NCI-H1105 (cell line): ENCODE measurements around the gene ZSCAN26.
"Not testable (repeated sequence)": the region's sequence is repeated elsewhere in the genome, so short reads cannot be mapped to it uniquely, and the experiment has no call there.

Experiments used
- DNase-seq: peaks from one replicate; lab custom pipeline; 2025; lab: John Stamatoyannopoulos, UW

The ZSCAN26 gene

GRCh38 chr6:28257042-28257441, 9.9 kb upstream of the ZSCAN26 start:
- no peak for DNase-seq

GRCh38 chr6:28258877-28259777, 7.8 kb upstream of the ZSCAN26 start, which contains the start of gene NKAPL:
Gene NKAPL (plus strand): TSS chr6:28259297. CDS start chr6:28259372, 75 bp downstream.
- no peak for DNase-seq

GRCh38 chr6:28263922-28264321, 3.0 kb upstream of the ZSCAN26 start:
- DNase-seq: no peak

- no peak for DNase-seq
Measured at GRCh38 chr6:28264834-28265401, 2.0 kb upstream of the ZSCAN26 start.

- no peak for DNase-seq
Measured at GRCh38 chr6:28266563-28266961, 381 bp upstream of the ZSCAN26 start.

GRCh38 chr6:28267695-28268059, 734 bp downstream of the ZSCAN26 start:
- no peak for DNase-seq

- no peak for DNase-seq
Measured at GRCh38 chr6:28269492-28269891, 2.5 kb downstream of the ZSCAN26 start.

- no peak for DNase-seq
Measured at GRCh38 chr6:28274888-28275287, 7.9 kb downstream of the ZSCAN26 start.

GRCh38 chr6:28277746-28278145, 10.8 kb downstream of the ZSCAN26 start:
- DNase-seq: no peak

GRCh38 chr6:28280595-28281287, 13.8 kb downstream of the ZSCAN26 start:
- DNase-seq: no peak

GRCh38 chr6:28281288-28282064, 14.5 kb downstream of the ZSCAN26 start, which contains the start of gene PGBD1:
Gene PGBD1 (plus strand): TSS chr6:28281572. CDS start chr6:28283814, 2,242 bp downstream.
- DNase-seq: peak; percentile 88

- no peak for DNase-seq
Measured at GRCh38 chr6:28282926-28283325, 16.0 kb downstream of the ZSCAN26 start.

GRCh38 chr6:28291573-28291972, 24.6 kb downstream of the ZSCAN26 start:
- no peak for DNase-seq

GRCh38 chr6:28295326-28295725, 28.4 kb downstream of the ZSCAN26 start:
- no peak for DNase-seq

- no peak for DNase-seq
Measured at GRCh38 chr6:28296520-28297060, 29.6 kb downstream of the ZSCAN26 start.

- DNase-seq: no peak
Measured at GRCh38 chr6:28303570-28303969, 36.6 kb downstream of the ZSCAN26 start.

GRCh38 chr6:28306363-28306762, 39.4 kb downstream of the ZSCAN26 start:
- not testable (repeated sequence) for DNase-seq

GRCh38 chr6:28311139-28311823, 44.3 kb downstream of the ZSCAN26 start:
- DNase-seq: no peak

- no peak for DNase-seq
Measured at GRCh38 chr6:28312939-28313338, 46.0 kb downstream of the ZSCAN26 start.

- no peak for DNase-seq
Measured at GRCh38 chr6:28315628-28316027, 48.7 kb downstream of the ZSCAN26 start.

GRCh38 chr6:28317866-28318265, 50.9 kb downstream of the ZSCAN26 start:
- not testable (repeated sequence) for DNase-seq
